Osteoblast (primary cell): ENCODE data around the gene CDC42BPA. TPM values are rescaled to one million over a fixed set of nuclear protein-coding genes. Genes with fewer than 3 reads are reported as not detected.
A peak's percentile ranks its signal among the peaks of the same experiment; 100 is the strongest.

ENCODE experiments used
- DNase-seq: peaks from one replicate; pipeline ENCODE4 v3.0.0; 2011; ENCODE audit warnings: low spot score, mixed read lengths; ENCODE audit not compliant: insufficient read length; ENCODE audit errors: missing footprints
- H2AFZ ChIP-seq: 2 replicates; pipeline ENCODE4 v1.6.0; 2011; ENCODE audit warnings: mild to moderate bottlenecking, low read length
- H3K27ac ChIP-seq: 2 replicates; pipeline ENCODE4 v1.5.1; 2011; ENCODE audit warnings: mild to moderate bottlenecking, low read depth, low read length, moderate library complexity
- H3K27me3 ChIP-seq: 2 replicates; pipeline ENCODE4 v1.6.0; 2012; ENCODE audit warnings: mild to moderate bottlenecking, control low read depth, inconsistent platforms, low read length, moderate library complexity; ENCODE audit not compliant: insufficient read depth
- H3K36me3 ChIP-seq: 2 replicates; pipeline ENCODE4 v1.5.1; 2011; ENCODE audit warnings: mild to moderate bottlenecking, low read length, control low read depth, moderate library complexity; ENCODE audit not compliant: insufficient read depth
- H3K4me1 ChIP-seq: 2 replicates; pipeline ENCODE4 v1.5.1; 2011; ENCODE audit warnings: mild to moderate bottlenecking, low read length, control low read depth, moderate library complexity; ENCODE audit not compliant: insufficient read depth
- H3K4me2 ChIP-seq: 2 replicates; pipeline ENCODE4 v1.6.0; 2011; ENCODE audit warnings: mild to moderate bottlenecking, low read length; ENCODE audit not compliant: insufficient read depth
- H3K4me3 ChIP-seq: fragments of 200-600 bp; sonication (generic); 3 replicates; pipeline ENCODE4 v1.5.1; 2012; ENCODE audit warnings: mild to moderate bottlenecking, low read length, inconsistent platforms; ENCODE audit not compliant: insufficient read depth
- H3K79me2 ChIP-seq: 2 replicates; pipeline ENCODE4 v1.6.0; 2012; ENCODE audit warnings: mild to moderate bottlenecking, low read length, control low read depth, inconsistent platforms; ENCODE audit not compliant: insufficient read depth
- H3K9me3 ChIP-seq: 2 replicates; pipeline ENCODE4 v1.5.1; 2011; ENCODE audit warnings: low read depth, low read length, control low read depth
- H4K20me1 ChIP-seq: 2 replicates; pipeline ENCODE4 v1.6.0; 2012; ENCODE audit warnings: mild to moderate bottlenecking, low read length, control low read depth; ENCODE audit not compliant: insufficient read depth
- total RNA-seq: library from RNA; depleted of rRNA; stranded (reverse); fragments of >200 nt; gene quantifications from 2 replicates; pipeline ENCODE4 v1.2.3, GENCODE V29; 2012
- TF ChIP-seq, protein P1 (sequence below): IDR thresholded peaks from 2 replicates; pipeline ENCODE4 v1.5.1; 2011; ENCODE audit warnings: mild to moderate bottlenecking, low read depth, low read length, moderate library complexity; ENCODE audit errors: extremely low read depth

CDC42BPA gene
- total RNA-seq, 1 donor: 77.8 TPM

DNA sequence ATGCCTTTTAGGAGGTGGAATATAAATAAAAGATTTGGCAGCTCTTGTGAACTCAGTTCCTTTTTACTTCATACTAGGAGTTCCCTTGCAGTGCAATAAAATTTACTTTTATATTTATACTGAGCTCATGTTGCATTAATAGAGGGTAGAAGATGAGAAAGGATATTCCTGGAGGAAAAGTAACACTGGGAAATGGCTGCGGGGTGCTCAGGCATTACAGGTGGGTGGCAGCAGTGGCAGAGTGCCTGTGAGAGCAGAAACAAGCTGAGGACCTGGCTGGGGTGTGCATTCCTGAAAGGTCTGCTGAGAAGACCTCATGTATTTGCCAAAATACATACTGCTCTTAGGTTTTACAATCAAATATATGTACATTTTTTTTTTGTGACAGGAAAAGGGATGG, 251.3 kb downstream of the CDC42BPA start:
- no peak overlapping the region for H3K4me2 ChIP-seq
- DNase-seq: no peak
- no peaks in the 10 kb centered on the region for H3K9me3 ChIP-seq
- TF ChIP-seq, protein P1, sequence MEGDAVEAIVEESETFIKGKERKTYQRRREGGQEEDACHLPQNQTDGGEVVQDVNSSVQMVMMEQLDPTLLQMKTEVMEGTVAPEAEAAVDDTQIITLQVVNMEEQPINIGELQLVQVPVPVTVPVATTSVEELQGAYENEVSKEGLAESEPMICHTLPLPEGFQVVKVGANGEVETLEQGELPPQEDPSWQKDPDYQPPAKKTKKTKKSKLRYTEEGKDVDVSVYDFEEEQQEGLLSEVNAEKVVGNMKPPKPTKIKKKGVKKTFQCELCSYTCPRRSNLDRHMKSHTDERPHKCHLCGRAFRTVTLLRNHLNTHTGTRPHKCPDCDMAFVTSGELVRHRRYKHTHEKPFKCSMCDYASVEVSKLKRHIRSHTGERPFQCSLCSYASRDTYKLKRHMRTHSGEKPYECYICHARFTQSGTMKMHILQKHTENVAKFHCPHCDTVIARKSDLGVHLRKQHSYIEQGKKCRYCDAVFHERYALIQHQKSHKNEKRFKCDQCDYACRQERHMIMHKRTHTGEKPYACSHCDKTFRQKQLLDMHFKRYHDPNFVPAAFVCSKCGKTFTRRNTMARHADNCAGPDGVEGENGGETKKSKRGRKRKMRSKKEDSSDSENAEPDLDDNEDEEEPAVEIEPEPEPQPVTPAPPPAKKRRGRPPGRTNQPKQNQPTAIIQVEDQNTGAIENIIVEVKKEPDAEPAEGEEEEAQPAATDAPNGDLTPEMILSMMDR: no peak
- no peak overlapping the region for H2AFZ ChIP-seq
- no peak overlapping the region for H3K27ac ChIP-seq
- H3K4me1 ChIP-seq: no peaks in the 10 kb centered on the region
- H3K79me2 ChIP-seq: no peaks in the 10 kb centered on the region
- peaks cover 11% of the 10 kb centered on the region for H3K36me3 ChIP-seq
- no peaks in the 10 kb centered on the region for H3K27me3 ChIP-seq
- H3K4me3 ChIP-seq: no peak overlapping the region
- H4K20me1 ChIP-seq: no peaks in the 10 kb centered on the region

DNA sequence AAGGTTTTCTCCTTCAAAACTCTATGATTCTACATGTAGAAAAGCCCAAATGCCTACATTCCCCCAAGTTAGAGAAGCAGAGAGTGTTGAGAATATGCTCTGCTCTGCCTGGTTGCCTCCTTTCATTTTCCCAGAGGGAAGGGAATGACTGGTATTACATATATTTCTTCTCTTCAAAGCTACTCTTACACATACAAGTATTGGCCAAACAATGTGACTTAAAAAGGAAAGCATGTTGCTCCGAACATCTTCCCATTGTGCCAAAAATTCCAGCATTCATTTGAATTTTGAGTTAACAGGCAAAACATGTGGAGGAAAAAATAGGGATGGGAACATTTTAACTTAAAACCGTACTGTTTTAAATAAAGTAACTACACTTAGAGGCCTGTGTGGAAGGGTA, 253.0 kb downstream of the CDC42BPA start:
- Histone ChIP-seq H3K4me1 (no peaks in the 10 kb centered on the region), H3K27me3 (no peaks in the 10 kb centered on the region), H3K4me2 (no peak overlapping the region), H3K27ac (no peak overlapping the region), H3K79me2 (no peaks in the 10 kb centered on the region), H3K9me3 (no peaks in the 10 kb centered on the region), H4K20me1 (no peaks in the 10 kb centered on the region), H3K4me3 (no peak overlapping the region), H2AFZ (no peak overlapping the region), H3K36me3 (peaks cover 6% of the 10 kb centered on the region)
- no peak for DNase-seq
- TF ChIP-seq, protein P1: no peak

DNA sequence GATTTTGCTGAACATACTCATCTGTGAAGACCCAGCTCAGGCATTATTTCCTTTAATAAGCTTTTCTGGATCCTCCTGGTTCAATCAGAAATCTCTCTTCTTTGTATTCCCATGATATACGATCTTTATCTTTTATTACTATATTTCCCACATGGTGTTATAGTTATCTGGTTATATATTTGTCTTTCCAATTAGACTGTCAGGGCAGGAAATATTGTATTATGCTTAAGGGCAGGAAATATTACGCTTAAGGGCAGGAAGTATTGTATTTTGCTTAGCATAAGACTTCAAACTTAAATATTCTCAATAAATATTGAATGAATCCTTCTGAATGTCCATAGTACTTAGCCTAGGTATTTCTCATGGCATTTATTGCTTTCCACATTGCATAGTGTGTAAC, 256.0 kb downstream of the CDC42BPA start:
- Histone ChIP-seq H3K79me2 (no peaks in the 10 kb centered on the region), H3K9me3 (no peaks in the 10 kb centered on the region), H3K4me2 (no peak overlapping the region), H4K20me1 (no peaks in the 10 kb centered on the region), H3K36me3 (peaks cover 4% of the 10 kb centered on the region), H3K27ac (no peak overlapping the region), H2AFZ (no peak overlapping the region), H3K4me1 (peaks cover 13% of the 10 kb centered on the region), H3K4me3 (no peak overlapping the region), H3K27me3 (no peaks in the 10 kb centered on the region)
- DNase-seq: no peak
- TF ChIP-seq, protein P1: no peak

DNA sequence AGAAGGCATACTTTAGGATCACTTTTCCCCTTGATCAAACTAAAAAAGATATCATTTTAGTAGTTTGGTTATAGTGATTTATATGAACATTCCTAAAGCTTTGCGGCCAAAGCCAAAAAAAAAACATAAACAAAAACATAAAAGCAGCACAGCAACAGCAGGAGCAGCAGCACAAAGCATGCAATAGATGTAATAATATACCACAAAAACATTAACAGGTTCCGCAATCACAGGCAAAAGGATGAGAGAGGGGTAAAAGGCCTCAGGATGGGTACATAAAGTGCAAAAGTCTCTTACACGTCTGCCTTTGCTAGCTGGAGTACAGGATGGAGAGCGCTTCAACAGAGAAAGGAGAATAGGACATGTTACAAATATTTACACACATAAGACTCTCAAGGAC, 259.2 kb downstream of the CDC42BPA start:
- TF ChIP-seq, protein P1: no peak
- H3K79me2 ChIP-seq: no peaks in the 10 kb centered on the region
- no peaks in the 10 kb centered on the region for H4K20me1 ChIP-seq
- DNase-seq: no peak
- no peak overlapping the region for H3K4me2 ChIP-seq
- H3K9me3 ChIP-seq: no peaks in the 10 kb centered on the region
- peak overlapping the region; percentile 81 for H3K27ac ChIP-seq
- no peak overlapping the region for H2AFZ ChIP-seq
- H3K36me3 ChIP-seq: no peaks in the 10 kb centered on the region
- H3K27me3 ChIP-seq: no peaks in the 10 kb centered on the region
- peaks cover 13% of the 10 kb centered on the region for H3K4me1 ChIP-seq
- no peak overlapping the region for H3K4me3 ChIP-seq
